HG02973 (cell line): ENCODE data around the gene DDRGK1.
A peak's percentile ranks its signal among the peaks of the same experiment; 100 is the strongest.
"Not testable (repeated sequence)": the region's sequence is repeated elsewhere in the genome, so short reads cannot be mapped to it uniquely, and the experiment has no call there.

Source experiments
- ATAC-seq: cut with Tn5 transposase; IDR thresholded peaks from one replicate; pipeline ENCODE4 v1.9.1; 2021; ENCODE audit warnings: moderate library complexity; ENCODE audit not compliant: unreplicated experiment

Gene DDRGK1

DNA sequence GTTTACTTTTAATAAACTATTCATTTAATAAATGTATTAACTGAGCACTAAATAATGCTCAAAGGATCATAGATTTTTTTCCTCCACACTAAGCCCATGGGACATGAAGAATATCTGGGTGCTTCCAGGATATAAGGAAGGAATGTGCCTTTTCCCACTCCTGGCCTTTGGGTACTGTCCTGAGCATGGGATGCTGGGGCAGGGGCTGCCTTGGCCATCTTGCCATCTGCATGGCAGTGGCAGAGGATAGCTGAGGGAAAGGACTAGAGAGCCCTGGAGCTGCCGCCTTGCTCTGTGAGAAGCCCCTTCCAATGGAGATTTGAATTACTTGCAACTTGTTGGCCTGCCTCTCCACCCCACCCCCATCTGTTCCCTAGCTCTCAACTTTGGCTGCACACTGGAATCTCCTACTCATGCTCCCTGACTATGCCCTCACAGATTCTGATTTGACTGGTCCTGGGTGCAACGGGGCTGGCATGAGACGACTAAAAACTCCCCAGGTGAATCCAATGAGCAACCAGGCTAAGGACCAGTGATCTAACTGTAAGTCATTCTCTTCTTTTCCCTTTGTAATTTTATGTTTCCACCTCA lies 15.6 kb downstream of the DDRGK1 start:
- ATAC-seq: no peak

GRCh38 chr20:3187861-3188260 lies 16.6 kb downstream of the DDRGK1 start:
- not testable (repeated sequence) for ATAC-seq

DNA sequence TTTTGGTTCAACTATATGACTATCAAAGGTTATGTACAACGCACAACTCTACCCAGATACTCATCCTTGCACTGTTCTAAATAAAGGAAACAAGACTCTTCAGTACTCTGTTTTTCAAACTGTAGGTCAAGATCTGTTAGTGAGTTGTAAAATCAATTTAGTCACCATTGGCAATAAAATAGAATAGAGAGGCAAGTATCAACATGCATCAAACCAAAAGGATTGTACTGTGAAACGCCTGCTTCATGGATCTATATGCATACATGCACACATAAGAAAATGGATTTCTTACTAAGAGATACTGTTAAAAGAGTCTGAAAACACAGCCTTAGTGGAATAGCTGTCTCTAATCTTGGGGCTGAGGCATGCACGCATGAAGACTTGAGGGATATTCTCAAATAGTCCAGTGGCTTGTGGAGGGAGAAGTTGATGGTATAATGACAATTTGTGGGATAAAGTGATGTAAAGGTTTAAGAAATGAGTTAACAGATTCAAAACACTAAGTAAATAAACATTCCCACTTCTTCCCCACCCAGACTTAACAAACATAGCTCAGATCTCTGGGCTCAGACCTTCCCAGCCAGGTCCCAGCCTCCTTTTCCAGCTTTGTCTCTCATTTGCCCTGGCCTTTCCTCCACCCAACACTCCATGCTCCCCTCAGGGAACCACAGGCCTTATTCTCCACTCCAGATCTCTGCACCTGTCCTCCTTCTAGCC lies 20.4 kb downstream of the DDRGK1 start:
- no peak for ATAC-seq

DNA sequence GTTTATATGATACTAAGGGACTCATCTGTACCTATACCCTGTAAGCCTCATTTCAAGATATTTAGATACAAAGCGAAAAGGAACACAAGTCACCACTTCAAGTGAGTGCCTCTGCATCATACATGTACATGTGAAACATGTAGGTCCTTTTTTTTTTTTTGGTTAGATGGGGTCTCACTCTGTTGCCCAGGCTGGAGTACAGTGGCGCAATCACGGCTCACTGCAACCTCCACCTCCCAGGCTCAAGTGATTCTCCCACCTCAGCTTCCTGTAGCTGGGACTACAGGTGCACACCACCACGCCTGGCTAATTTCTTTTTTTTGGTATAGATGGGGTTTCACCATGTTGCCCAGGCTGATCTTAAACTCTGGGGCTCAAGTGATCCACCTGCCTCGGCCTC lies 22.1 kb downstream of the DDRGK1 start:
- not testable (repeated sequence) for ATAC-seq

GRCh38 chr20:3181270-3181669 lies 23.2 kb downstream of the DDRGK1 start:
- ATAC-seq: no peak

- no peak for ATAC-seq
These were observed 24.2 kb downstream of the DDRGK1 start for GRCh38 chr20:3180319-3180718.

- no peak for ATAC-seq
These were observed 26.6 kb downstream of the DDRGK1 start for GRCh38 chr20:3177746-3178485.

DNA sequence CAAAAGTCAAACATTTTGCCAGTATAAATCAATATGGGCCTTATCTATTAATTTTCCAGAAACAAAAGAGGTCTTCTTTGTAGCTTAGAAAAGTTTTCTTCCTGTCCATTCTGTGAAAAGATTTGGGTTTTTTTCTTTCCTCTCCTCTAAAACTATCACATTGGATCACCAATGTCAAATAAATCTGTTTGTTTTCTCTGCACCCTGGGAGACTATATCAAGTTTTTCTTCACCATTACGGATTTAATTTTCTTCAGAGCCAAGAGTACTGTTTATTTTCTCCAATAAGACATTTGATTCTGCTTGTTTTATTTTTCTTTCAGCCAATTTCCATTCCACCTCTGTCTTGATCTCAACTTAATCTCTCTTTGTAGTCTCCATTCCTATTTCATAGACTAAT lies 29.2 kb downstream of the DDRGK1 start:
- no peak for ATAC-seq

- no peak for ATAC-seq
These were observed 29.8 kb downstream of the DDRGK1 start for GRCh38 chr20:3174442-3175261.

DNA sequence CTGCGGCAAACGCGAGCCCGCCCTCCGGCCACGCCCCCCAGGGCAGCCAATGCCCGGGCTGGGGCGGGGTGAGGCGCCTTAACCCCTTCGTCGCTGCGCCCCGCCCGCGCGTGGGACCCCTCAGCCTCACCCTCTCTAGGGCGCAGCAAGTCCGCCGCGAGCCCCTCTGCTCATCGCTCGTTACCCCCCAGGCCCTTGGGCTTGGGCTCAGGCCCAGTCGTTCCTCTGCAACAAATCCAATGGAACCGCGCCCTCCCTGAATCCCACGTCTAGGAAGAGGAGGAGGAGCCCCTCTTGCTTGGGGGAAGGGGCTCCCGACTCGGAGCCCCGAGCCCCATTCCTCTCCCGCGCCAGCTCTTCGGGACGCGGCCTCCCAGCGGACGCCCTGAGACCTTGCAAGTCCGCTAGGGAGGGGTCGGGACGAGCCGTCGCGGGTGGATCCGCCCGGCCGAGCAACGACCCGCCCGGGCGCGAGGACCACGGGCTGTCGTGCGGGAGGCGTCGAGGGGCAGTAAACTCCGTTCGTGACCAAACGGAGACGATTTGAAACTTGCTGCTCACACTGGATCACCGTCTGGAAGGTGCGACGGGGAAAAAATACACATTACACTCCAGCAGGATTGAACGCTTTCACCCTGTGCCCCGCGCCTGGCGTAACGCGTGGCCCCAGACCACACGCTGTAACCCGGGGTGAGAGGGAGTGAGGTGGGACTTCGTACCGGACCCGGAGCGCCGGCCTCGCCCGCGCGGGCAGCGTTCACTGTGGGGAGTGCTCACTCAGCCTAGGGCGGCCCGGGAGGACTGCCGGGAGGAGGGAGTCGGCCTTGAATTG lies 30.7 kb downstream of the DDRGK1 start:
- peak; percentile 31 for ATAC-seq

DNA sequence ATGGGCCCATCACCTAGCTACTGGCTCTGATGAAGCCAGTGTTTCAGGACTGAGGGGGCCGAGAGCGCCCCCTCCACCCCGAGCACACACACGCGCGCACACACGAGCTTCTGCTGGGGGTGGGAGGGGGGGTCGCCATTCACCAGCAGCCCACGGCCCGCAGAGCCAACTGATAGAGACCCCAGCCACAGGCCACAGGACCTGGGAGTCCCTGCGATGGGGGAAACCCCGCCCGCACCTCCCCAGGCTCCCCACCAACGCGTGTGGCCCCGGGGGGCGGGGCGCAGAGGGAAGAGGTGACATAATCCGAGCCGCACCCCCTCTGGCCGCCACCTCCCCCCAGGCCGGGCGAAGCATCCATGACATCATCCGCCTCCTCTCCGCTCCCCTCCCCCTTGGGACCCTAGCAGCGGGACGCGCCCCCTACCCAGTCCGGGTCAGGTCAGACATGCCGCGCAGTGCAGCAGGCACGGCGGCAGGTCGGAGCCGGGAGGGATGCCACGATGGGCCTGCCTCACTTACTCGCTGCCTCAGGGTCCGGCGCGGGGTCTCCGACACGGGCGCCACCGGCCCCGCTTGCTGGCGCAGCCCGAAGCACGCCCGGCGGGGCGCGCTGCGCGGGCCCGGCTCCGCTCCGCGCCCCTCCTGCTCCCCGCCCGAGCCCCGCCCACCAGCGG lies 31.4 kb downstream of the DDRGK1 start, which contains the start of gene LZTS3:
Gene LZTS3, minus strand, starts transcription at position 617 of the 677 bp plus-strand sequence. CDS start 6,386 bp downstream, outside the sequence.
- peak; percentile 76 for ATAC-seq

DNA sequence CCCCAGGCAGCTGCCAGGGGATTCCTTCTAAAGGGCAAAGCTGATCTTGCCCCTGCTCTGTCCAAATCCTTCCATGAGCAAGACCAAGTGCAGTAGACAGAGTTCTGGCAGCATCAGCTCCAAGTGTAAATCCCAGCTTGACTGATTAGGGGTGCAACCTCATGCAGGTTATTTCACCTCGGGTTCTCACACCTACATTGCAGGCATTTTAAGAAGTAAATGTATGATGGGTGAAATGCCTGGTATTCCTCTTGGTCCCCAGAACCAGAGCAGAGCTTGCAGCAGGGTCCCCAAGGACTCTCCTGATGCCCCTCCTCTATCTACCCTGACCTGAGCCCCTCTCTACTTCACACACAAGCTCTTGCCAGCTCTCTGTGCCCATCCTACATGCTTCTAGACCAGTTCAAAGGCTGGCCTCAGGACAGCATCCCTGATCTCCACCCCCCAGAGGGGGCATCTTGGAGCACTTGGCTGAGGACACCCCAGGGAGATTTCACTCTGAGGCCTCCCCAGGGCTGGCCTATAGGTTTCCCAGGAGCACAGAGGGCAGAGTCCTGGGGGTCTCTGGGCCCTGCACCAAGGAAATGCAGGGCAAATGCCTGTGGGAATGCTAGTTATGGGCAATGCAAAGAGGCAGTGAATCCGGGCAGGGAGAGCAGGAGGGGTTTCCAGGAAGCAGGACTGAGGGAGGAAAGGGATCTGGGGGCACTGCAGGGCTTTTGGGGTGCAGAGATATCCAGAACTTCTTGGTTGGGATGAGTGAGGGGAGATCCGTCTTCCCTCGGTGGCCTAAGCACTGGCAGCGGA lies 32.2 kb downstream of the DDRGK1 start:
- ATAC-seq: no peak

DNA sequence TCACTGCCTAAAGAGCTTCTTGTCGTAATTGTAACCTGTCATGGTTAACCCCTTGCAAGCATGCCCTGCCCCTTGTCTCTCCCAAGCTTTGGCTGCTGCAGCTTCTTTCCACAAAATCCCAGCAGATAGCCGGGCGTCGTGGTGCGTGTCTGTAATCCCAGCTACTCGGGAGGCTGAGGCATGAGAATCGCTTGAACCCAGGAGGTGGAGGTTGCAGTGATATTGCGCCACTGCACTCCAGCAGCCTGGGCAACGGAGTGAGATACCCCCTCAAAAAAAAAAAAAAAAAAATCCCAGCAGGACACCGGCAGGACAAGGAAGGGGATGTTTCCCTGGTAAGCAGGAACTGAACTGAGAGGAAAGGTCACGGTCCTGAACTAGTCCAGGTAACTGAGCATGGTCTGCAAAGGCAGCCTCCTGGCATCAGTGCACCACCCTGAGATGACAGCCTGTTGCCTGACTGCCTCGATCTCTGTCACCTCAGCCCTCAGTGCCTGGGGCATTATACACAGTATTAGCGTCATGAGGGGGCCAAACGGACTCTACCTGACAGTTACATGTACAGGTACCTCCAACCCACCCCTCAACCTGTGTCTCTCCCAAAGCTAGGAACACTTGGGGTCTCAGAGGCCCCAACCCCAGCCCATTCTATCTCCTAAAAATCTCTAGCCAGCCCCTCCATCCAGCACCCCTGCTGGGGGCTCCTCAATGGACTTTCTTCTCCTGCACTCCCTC lies 32.9 kb downstream of the DDRGK1 start:
- ATAC-seq: no peak

DNA sequence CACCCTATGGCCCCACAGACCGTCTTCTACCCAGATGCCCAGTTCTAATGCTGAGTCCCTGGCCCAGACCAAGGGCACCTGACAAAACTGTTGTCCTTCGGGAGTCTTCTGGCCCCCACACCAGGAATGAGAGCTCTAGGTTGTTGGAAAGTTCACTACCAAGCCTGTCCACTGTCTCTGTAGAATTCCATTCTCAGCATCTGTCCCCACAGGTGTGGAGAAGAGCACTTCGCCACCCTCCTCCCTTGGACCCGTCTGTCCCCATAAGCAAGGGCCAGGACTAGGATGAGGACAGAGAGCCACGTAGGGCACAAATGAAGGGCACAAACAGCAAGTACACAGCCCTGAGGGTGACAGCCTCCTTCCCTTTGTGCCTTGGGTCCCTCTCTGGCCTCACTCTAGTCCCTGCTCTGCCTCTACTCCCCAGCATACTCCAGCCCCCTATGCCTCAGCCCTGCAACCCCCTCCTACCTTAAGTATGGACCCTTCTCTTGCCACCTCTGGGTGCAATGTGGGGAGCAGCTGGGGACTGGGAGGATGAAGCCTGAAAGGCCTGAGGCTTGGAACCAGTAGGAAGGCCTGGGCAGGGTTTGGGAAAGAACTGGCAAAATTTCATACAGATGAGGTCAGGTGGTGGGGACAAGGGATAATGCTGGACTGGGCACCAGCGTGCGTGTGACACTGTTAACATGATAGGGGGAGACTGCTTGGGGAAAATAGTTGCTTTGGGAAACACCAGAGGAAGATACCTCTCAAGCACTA lies 35.5 kb downstream of the DDRGK1 start:
- no peak for ATAC-seq

DNA sequence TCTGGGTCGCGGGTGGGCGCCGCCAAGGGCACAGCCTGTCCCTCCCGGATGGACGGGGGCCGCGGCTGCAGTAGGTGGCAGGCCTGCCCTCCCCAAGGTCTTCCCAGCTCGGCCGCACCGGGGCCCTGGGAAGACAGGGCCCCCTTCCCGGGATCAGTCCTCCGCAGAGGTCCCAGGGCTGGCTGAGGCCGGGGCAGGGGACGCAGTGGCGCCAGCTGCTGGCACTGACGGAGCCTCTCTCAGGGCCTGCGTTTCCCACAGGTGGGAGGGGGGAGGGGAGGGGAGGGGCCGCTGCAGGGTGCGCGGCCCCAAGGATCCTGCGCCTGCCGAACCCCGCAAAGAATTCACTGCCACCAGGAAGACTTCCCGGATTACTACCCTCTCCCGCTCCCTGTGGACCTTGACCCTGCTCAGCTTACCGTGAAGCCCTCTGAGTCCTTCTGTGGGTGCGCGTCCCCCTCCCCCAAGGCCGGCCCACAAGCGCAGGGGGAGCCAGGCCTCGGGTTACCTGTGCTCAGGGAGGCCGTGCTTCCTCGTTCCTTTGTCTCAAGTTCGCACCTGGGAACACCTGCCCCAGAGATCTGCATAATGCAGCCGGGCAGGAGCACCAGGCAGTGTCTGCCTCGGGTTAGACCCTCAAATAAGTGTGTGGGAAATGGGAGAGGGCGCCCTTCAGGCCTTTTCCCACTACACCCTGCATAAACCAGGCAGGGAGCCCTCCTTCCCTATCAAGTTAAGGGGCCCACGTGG lies 36.2 kb downstream of the DDRGK1 start:
- ATAC-seq: no peak

DNA sequence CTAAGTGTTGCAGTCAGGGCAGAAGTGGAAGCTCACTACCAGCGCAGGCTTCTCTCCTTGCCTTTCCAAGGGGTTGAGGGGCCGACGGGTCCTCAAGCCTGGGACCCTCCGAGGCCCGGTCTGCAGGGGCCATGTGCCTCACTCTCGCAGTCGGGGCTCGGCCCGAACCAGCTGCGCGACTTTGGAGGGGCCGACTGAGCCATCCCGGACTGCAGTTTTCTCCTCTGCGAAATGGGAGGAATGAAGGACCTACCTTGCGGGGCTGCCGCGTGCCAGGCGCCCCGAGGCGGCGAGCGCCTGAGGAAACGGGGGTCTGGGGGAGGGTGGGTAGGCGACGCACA lies 36.8 kb downstream of the DDRGK1 start:
- ATAC-seq: no peak

- no peak for ATAC-seq
These were observed 37.6 kb downstream of the DDRGK1 start for GRCh38 chr20:3166913-3167342.
